OCI-LY1 (cell line): ENCODE results near the gene DYNC1H1.
A peak's percentile ranks its signal among the peaks of the same experiment; 100 is the strongest.

Experiments used
- H2AFZ ChIP-seq: fragments of 200-600 bp; sonication (generic), shearing (Covaris generic); 2 replicates; pipeline ENCODE4 v1.6.0; 2014; ENCODE audit warnings: antibody characterized with exemption, mild to moderate bottlenecking, low read length
- H3F3A ChIP-seq: fragments of 200-600 bp; sonication (generic), shearing (Covaris generic); 2 replicates; pipeline ENCODE4 v1.6.0; 2014; ENCODE audit warnings: mild to moderate bottlenecking, antibody characterized with exemption, low read length, moderate library complexity; ENCODE audit not compliant: insufficient read depth
- H3K27ac ChIP-seq: fragments of 200-600 bp; sonication (generic); 2 replicates; pipeline ENCODE4 v1.5.1; 2014; ENCODE audit warnings: low read length, mixed run types, mild to moderate bottlenecking, low read depth; ENCODE audit not compliant: poor library complexity, severe bottlenecking
- H3K27me3 ChIP-seq: fragments of 200-600 bp; sonication (generic); 2 replicates; pipeline ENCODE4 v1.6.0; 2014; ENCODE audit warnings: antibody characterized with exemption, mild to moderate bottlenecking, low read length, moderate library complexity; ENCODE audit not compliant: insufficient read depth
- H3K36me3 ChIP-seq: fragments of 200-600 bp; sonication (generic); 2 replicates; pipeline ENCODE4 v1.6.1; 2014; ENCODE audit warnings: mild to moderate bottlenecking, antibody characterized with exemption, low read length, moderate library complexity, mixed read lengths; ENCODE audit not compliant: insufficient read depth
- H3K4me1 ChIP-seq: fragments of 200-600 bp; sonication (generic); 2 replicates; pipeline ENCODE4 v1.5.1; 2014; ENCODE audit warnings: mild to moderate bottlenecking, low read length, moderate library complexity; ENCODE audit not compliant: insufficient read depth, severe bottlenecking
- H3K4me2 ChIP-seq: fragments of 200-600 bp; sonication (generic), shearing (Covaris generic); 2 replicates; pipeline ENCODE4 v1.6.1; 2014; ENCODE audit warnings: low read length
- H3K4me3 ChIP-seq: fragments of 200-600 bp; sonication (generic); 2 replicates; pipeline ENCODE4 v1.5.1; 2014; ENCODE audit warnings: low read length, low read depth, mild to moderate bottlenecking, mixed read lengths; ENCODE audit not compliant: poor library complexity, severe bottlenecking
- H3K79me2 ChIP-seq: fragments of 200-600 bp; shearing (Covaris generic); 2 replicates; pipeline ENCODE4 v1.6.1; 2016; ENCODE audit warnings: mixed run types, low read length, mixed read lengths; ENCODE audit not compliant: insufficient read depth
- H3K9ac ChIP-seq: fragments of 200-600 bp; sonication (generic), shearing (Covaris generic); 2 replicates; pipeline ENCODE4 v1.6.1; 2014; ENCODE audit warnings: mild to moderate bottlenecking, low read length, mixed read lengths
- H3K9me2 ChIP-seq: fragments of 200-600 bp; sonication (generic), shearing (Covaris generic); 2 replicates; pipeline ENCODE4 v1.6.1; 2014; ENCODE audit warnings: low read depth, mild to moderate bottlenecking, low read length, mixed read lengths
- H3K9me3 ChIP-seq: fragments of 200-600 bp; shearing (Covaris generic); 2 replicates; pipeline ENCODE4 v1.6.1; 2014; ENCODE audit warnings: low read length, mixed read lengths
- H4K20me1 ChIP-seq: fragments of 200-600 bp; sonication (generic), shearing (Covaris generic); 2 replicates; pipeline ENCODE4 v1.6.0; 2016; ENCODE audit warnings: mild to moderate bottlenecking, low read length; ENCODE audit not compliant: insufficient read depth
- EZH2 ChIP-seq: fragments of 200-600 bp; sonication (generic), shearing (Covaris generic); IDR thresholded peaks from 2 replicates; pipeline ENCODE4 v1.8.0; 2017; ENCODE audit warnings: borderline replicate concordance, mixed run types, mild to moderate bottlenecking, antibody characterized with exemption, low read length, moderate library complexity, mixed read lengths
- TF ChIP-seq, protein P1 (sequence below): fragments of 200-600 bp; sonication (generic), shearing (Covaris generic); IDR thresholded peaks from 2 replicates; pipeline ENCODE4 v1.5.1; 2017; ENCODE audit warnings: mild to moderate bottlenecking, antibody characterized with exemption, low read length, moderate library complexity, mixed read lengths

Gene DYNC1H1

DNA sequence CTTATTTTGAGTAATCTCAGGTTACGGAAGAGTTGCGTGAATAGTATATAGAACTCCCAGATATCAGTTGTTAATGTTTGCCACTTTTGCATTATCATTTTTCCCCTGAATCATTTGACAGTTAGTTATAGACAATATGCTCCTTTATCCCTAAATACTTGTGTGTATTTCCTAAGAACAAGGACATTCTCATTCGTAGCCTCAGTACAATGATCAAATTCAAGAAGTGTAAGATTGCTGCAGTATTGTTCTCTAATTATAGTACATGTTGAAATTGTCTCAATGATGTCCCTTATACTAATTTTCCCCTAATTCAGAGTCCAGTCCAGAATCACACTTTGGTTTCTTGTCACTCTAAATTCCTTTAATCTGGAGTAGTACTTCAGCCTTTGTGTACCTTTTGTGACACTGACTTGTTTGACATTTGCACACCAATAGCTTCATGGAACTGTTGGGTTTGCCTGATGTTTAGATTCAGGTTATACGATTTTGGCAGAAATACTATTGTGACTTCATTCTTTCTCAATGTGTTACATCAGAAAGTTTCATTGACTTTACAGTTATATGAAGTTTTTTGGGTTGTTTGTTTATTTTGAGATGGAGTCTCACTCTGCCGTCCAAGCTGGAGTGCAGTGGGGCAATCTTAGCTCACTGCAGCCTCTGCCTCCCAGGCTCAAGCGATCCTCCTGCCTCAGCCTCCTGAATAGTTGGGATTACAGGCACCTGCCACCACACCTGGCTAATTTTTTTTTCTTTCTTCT, 13.1 kb downstream of the DYNC1H1 start:
- Histone ChIP-seq H3K79me2 (peaks cover 25% of the 10 kb centered on the region), H3K4me2 (no peak overlapping the region), H2AFZ (no peak overlapping the region), H3K4me3 (no peak overlapping the region), H3K4me1 (peaks cover 7% of the 10 kb centered on the region), H4K20me1 (no peaks in the 10 kb centered on the region), H3K9me3 (no peaks in the 10 kb centered on the region), H3K9me2 (no peaks in the 10 kb centered on the region), H3K27ac (no peak overlapping the region), H3K36me3 (peaks cover 55% of the 10 kb centered on the region), H3F3A (no peaks in the 10 kb centered on the region), H3K27me3 (no peaks in the 10 kb centered on the region), H3K9ac (no peak overlapping the region)
- no peak for TF ChIP-seq EZH2
- TF ChIP-seq, protein P1, sequence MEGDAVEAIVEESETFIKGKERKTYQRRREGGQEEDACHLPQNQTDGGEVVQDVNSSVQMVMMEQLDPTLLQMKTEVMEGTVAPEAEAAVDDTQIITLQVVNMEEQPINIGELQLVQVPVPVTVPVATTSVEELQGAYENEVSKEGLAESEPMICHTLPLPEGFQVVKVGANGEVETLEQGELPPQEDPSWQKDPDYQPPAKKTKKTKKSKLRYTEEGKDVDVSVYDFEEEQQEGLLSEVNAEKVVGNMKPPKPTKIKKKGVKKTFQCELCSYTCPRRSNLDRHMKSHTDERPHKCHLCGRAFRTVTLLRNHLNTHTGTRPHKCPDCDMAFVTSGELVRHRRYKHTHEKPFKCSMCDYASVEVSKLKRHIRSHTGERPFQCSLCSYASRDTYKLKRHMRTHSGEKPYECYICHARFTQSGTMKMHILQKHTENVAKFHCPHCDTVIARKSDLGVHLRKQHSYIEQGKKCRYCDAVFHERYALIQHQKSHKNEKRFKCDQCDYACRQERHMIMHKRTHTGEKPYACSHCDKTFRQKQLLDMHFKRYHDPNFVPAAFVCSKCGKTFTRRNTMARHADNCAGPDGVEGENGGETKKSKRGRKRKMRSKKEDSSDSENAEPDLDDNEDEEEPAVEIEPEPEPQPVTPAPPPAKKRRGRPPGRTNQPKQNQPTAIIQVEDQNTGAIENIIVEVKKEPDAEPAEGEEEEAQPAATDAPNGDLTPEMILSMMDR, result no peak

DNA sequence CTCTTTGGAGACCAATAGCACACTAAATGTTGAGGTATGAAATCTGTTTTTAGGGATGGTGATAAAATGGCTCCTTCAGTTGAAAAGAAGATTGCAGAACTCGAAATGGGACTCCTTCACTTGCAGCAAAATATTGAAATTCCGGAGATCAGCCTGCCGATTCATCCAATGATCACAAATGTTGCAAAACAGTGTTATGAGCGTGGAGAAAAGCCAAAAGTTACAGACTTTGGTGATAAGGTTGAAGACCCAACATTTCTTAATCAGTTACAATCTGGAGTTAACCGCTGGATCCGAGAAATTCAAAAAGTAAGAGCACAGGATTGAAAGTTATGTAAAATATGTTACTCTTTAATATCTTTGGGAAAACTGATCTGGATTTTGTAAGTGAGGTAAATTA, 15.3 kb downstream of the DYNC1H1 start:
- Histone ChIP-seq H3K9ac (no peak overlapping the region), H3K27ac (no peak overlapping the region), H3K9me3 (no peaks in the 10 kb centered on the region), H2AFZ (no peak overlapping the region), H3K4me3 (no peak overlapping the region), H3K9me2 (no peaks in the 10 kb centered on the region), H3K4me2 (no peak overlapping the region), H3K4me1 (peaks cover 7% of the 10 kb centered on the region), H3K79me2 (0 out of 2 replicates have a peak, but pooled peaks cover 6% of the 10 kb centered on the region), H3F3A (no peaks in the 10 kb centered on the region), H4K20me1 (no peaks in the 10 kb centered on the region), H3K36me3 (peaks cover 65% of the 10 kb centered on the region), H3K27me3 (no peaks in the 10 kb centered on the region)
- TF ChIP-seq, protein P1, result no peak
- TF ChIP-seq EZH2, result no peak

DNA sequence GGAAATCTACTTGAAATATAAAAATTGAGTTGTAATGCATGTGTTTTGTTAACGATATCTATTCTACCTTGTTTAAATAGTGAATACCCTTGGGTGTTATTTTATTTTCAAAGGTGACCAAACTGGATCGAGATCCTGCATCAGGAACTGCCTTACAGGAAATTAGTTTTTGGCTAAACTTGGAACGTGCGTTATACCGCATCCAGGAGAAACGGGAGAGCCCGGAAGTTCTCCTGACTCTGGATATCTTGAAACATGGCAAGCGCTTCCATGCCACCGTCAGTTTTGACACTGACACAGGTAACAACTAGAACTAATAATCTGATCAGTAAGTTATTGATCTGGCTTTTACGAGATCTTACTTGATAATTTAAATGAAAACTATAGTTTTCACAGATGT, 15.9 kb downstream of the DYNC1H1 start:
- H3K9me2 ChIP-seq, result no peaks in the 10 kb centered on the region
- no peaks in the 10 kb centered on the region for H3K27me3 ChIP-seq
- H3K36me3 ChIP-seq, result peaks cover 63% of the 10 kb centered on the region
- no peak overlapping the region for H3K9ac ChIP-seq
- no peak overlapping the region for H2AFZ ChIP-seq
- H4K20me1 ChIP-seq, result no peaks in the 10 kb centered on the region
- H3K4me2 ChIP-seq, result no peak overlapping the region
- TF ChIP-seq EZH2, result no peak
- TF ChIP-seq, protein P1, result no peak
- no peak overlapping the region for H3K4me3 ChIP-seq
- H3K27ac ChIP-seq, result peak overlapping the region; percentile 73
- no peaks in the 10 kb centered on the region for H3K79me2 ChIP-seq
- H3K9me3 ChIP-seq, result no peaks in the 10 kb centered on the region
- no peaks in the 10 kb centered on the region for H3F3A ChIP-seq
- H3K4me1 ChIP-seq, result peaks cover 7% of the 10 kb centered on the region
